Prostate gland (tissue), 2 donors: ENCODE measurements around the gene TIMP3.

ENCODE experiments used
- CTCF ChIP-seq, 4 experiments: fragments of 200-600 bp in 2 of 4; fragments of 450-650 bp in 2 of 4; sonication (generic) in 2 of 4; IDR thresholded peaks; 1 replicate in 3 of 4; 2 replicates in 1 of 4; pipeline ENCODE4 v1.5.1; 2016 to 2019; ENCODE audit warnings: antibody characterized with exemption in 4 of 4, mild to moderate bottlenecking in 2 of 4, moderate library complexity in 2 of 4
- POLR2A ChIP-seq: fragments of 450-650 bp; IDR thresholded peaks from one replicate; pipeline ENCODE4 v1.6.1; 2016; ENCODE audit warnings: antibody characterized with exemption, mild to moderate bottlenecking

GRCh38 chr22:32822179-32822877 lies 20.8 kb downstream of the TIMP3 start:
- no peak for TF ChIP-seq CTCF (IDR thresholded peaks at IDR 0.05)
- TF ChIP-seq POLR2A = no peak
